GM19467 (cell line): ENCODE results near the gene POLR1A.
"Not testable (repeated sequence)": the region's sequence is repeated elsewhere in the genome, so short reads cannot be mapped to it uniquely, and the experiment has no call there.

Source experiments
- ATAC-seq: cut with Tn5 transposase; IDR thresholded peaks from one replicate; pipeline ENCODE4 v1.9.1; 2021; ENCODE audit warnings: mild to moderate bottlenecking, moderate library complexity; ENCODE audit not compliant: unreplicated experiment

The POLR1A gene

GRCh38 chr2:86000131-86000937 lies 105.4 kb downstream of the POLR1A start:
- no peak for ATAC-seq

- ATAC-seq: peak; percentile 80
Measured at GRCh38 chr2:85999061-85999831, 106.4 kb downstream of the POLR1A start.

- ATAC-seq: no peak
Measured at GRCh38 chr2:85998071-85998991, 107.4 kb downstream of the POLR1A start.

- ATAC-seq: no peak
Measured at GRCh38 chr2:85997017-85997970, 108.4 kb downstream of the POLR1A start.

- ATAC-seq: no peak
Measured at GRCh38 chr2:85996591-85996990, 109.1 kb downstream of the POLR1A start.

- no peak for ATAC-seq
Measured at GRCh38 chr2:85995648-85996529, 109.8 kb downstream of the POLR1A start.

- ATAC-seq: no peak
Measured at GRCh38 chr2:85994897-85995647, 110.6 kb downstream of the POLR1A start.

- ATAC-seq: peak; percentile 17
Measured at GRCh38 chr2:85994421-85994777, 111.3 kb downstream of the POLR1A start.

GRCh38 chr2:85992611-85993010 lies 113.1 kb downstream of the POLR1A start:
- no peak for ATAC-seq

- ATAC-seq: not testable (repeated sequence)
Measured at GRCh38 chr2:85992053-85992452, 113.6 kb downstream of the POLR1A start.

- no peak for ATAC-seq
Measured at GRCh38 chr2:85990084-85990483, 115.6 kb downstream of the POLR1A start.

- ATAC-seq: no peak
Measured at GRCh38 chr2:85989288-85989865, 116.3 kb downstream of the POLR1A start.

GRCh38 chr2:85988914-85989270 lies 116.8 kb downstream of the POLR1A start:
- ATAC-seq: no peak

GRCh38 chr2:85988175-85988913 lies 117.3 kb downstream of the POLR1A start:
- no peak for ATAC-seq

GRCh38 chr2:85987266-85988174 lies 118.2 kb downstream of the POLR1A start:
- ATAC-seq: no peak

- ATAC-seq: no peak
Measured at GRCh38 chr2:85986121-85986520, 119.6 kb downstream of the POLR1A start.
